ENCODE data around the gene HECW1.
"Not testable (repeated sequence)": the region's sequence is repeated elsewhere in the genome, so short reads cannot be mapped to it uniquely, and the experiment has no call there.

HECW1 gene

DNA sequence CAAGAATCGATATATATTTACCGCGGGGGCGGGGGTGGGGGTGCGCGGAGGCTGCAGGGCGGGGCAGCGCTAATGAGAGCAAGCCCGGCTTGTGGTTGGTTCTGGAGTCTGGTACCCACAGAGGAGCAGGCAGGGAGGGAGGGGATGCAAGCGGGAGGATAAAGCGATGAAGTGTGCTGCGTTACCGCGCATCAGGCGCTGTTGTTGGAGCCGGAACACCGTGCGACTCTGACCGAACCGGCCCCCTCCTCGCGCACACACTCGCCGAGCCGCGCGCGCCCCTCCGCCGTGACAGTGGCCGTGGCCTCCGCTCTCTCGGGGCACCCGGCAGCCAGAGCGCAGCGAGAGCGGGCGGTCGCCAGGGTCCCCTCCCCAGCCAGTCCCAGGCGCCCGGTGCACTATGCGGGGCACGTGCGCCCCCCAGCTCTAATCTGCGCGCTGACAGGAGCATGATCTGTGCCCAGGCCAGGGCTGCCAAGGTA is at the start of gene HECW1:
HECW1 (plus strand) TSS at position 189 of the 482 bp plus-strand sequence. CDS start 131,259 bp downstream, outside the sequence.
- DNase-seq, result no peak

DNA sequence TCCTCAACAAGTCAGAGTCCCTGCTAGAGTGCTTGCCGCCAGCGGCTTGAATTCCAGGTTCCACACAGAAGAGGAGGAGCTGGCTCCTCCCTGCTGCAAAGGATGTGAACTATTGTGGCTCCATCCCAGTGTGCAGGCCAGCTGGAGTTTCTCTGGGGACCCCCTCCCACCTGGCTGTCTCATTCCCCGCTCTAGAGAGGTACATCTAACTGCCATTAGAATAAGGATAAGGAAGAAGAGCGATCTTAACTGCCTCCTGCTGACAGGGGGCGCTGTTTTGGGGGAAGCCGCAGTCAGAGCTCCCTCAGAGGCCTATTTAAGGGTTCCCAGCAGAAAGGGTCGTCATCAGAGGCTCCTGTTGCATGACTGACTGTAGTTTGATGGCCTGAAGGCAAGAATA is 40.8 kb upstream of the HECW1 start:
- no peak for DNase-seq

DNA sequence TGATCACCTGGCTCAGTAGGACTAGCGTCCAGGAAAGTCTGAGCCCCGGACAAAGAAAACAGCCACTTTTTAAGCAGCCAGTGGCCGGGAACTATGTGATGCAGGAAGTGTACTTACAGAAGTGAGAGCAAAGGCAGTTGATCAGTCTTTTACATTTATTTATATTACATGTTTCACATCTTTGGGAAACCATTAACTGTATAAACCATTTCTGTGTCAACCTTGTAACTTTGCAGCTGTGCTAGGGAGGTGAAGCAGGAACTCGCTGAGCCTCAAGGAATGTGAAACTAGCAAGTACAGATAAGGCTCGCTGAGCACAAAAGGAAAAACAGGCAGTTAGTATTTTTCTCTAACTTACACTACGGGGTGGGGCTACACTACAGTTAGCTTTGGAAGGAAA is 39.9 kb upstream of the HECW1 start:
- no peak for DNase-seq

DNA sequence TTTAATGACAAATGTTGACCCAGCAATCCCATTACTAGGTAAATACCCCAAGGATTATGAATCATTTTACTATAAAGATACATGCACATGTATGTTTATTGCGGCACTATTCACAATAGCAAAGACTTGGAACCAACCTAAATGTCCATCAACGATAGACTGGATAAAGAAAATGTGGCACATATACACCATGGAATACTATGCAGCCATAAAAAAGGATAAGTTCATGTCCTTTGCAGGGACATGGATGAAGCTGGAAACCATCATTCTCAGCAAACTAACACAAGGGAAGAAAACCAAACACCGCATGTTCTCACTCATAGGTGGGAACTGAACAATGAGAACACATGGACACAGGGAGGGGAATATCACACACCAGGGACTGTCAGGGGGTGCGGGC is 38.6 kb upstream of the HECW1 start:
- not testable (repeated sequence) for DNase-seq

DNA sequence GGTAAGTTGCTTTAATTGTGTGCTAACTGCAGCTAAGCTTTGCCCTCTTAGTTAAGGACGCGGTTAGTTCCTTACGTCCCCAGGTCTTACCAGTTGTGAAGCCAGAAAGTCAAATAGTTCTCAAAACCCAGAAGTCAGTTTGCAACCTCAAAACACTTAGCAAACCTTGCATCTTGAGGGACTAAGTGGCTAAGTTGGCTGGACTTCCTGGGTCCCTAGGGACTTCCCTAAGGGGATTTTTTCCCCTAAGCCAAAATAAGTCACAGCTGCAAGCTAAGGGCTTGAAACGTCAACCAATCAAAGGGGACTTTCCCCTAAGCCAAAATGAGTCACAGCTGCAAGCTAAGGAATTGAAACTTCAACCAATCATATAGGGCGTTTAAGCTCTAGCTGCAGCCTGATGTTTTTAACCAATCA is 36.2 kb upstream of the HECW1 start:
- DNase-seq, result no peak

DNA sequence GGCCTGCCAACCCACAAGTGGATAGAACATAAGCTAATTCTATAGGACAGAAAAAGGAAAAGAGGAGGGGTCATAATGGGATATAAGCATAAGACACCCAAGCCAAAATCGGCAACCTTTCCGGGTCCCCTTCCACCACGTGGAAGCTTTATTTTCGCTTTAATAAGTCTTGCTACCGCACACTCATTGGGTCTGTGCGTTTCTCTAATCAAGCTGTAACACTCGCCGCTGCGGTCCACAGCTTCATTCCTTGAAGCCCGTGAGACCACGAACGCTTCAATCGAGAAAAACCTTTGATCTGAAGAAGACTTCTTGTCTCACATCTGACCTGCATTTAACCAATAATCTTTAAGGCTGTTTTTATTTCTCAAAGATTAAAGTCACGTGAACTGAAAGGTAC is 35.8 kb upstream of the HECW1 start:
- DNase-seq, result no peak

DNA sequence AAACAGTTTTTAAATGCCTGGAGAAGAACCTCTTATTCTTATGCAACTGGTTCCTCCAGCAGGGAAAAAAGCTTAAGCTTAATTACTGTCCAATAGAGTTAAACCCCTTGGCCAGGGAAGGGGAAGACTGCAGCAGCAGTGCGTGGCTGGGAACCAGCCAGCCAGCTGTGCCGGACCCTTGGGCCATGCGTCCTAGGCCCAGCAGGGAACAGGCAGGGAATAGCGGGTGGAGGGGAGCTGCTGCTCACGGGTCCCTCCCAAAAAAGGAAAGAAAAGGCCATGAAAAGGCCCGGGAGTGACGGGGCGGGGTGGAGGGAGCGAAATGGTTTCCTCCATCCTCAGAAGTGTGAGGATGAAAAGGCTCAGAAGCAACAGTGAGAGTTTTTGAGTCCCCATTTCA is 35.2 kb upstream of the HECW1 start:
- no peak for DNase-seq

DNA sequence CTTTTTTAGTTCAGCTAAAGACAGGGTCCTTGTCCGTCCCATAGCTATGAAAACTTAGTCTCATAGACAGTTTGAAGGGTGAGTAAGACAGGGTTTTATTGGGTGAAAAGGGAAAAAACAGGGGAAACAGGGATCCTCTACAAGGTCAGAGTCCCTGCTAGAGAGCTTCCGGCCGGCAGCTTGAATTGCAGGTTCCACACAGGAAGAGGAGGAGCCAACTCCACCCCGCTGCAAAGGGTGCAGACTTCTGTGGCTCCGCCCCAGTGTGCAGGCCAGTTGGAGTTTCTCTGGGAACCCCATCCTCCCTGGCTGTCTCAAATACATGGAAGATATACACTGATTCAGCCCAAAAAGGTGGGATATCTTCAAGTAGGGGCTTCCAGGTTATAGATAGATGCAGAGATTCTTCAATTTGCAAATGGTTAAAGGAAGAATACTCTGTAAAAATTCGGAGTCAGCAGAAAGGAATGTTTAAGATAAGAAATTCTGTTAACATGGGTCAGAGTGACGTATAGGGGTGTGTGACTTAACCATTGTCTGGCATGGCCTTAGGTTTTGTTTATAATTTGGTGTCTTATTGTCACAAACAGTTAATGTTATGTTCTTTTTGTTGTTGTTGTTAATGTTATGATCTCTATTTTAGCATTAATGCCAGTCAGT is 34.6 kb upstream of the HECW1 start:
- DNase-seq, result no peak

DNA sequence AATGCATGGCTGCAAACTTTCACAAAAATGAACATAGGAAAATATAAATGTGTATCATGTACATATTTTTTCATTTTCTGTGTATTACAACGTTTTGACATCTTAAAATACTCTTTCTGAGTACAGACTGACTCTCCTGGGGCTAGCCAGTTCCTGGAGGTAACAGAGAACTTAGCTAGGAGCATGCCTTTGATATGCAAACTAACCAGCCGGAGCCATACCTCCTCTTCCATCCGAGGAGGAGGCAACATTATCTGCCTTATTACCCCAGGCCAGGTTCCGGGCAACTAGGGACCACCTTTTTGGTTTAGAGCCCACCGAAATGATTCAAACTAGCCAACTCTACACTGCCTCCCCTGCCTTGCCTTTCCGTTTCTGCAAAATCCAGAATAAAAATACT is 33.7 kb upstream of the HECW1 start:
- no peak for DNase-seq

DNA sequence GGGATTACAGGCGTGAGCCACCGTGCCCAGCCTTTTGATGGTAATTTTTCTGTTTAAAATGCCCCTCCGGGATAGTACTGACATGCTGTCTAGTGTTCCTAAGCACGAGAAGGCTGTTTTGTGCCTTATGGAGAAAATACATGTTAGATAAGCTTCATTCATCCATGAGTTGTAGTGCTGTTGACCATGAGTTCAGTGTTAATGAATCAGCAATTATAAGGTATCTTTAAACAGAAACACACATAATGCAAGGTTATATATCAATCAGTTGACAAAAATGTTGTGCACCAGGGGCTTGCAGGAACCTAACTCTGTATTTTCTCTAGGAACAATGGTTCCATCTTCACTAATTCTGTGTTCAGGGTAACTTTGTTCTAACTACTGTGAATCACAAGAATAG is 30.8 kb upstream of the HECW1 start:
- no peak for DNase-seq

DNA sequence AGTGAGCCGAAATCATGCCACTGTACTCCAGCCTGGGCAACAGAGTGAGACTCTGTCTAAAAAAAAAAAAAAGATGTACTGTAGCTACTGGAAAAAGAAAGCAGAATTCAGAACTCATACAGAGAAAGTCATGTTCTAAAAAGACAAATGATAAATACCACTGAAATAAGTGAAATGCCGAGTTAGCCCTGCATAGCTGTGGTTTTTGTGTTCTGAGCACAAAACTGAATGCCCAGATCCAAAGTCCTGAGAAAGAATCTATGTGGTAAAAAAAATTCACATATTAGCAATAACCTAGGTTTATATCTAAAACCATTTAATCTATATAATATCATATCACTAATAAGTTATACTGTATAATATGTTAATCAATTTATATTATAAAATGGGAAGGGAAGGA is 29.3 kb upstream of the HECW1 start:
- no peak for DNase-seq

DNA sequence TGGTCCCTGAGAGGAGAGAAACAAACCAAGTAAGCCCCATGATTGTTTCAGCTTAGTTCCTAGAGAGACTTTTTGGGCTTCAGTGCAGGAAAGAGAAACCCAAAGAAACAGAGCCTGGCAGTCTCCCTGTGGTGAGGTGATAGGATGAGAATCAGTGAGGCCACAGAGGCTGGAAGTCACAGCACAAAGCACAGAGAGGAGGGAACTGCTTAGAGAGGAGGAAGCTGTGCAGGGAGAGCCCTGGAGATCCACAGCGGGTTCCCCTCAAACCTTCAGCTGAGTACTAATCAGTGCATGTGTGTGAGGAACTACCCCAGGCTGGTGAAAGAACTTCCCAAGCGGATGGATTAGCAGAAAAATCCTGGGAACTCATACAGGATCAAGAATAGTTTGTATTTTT is 27.4 kb upstream of the HECW1 start:
- DNase-seq, result no peak

DNA sequence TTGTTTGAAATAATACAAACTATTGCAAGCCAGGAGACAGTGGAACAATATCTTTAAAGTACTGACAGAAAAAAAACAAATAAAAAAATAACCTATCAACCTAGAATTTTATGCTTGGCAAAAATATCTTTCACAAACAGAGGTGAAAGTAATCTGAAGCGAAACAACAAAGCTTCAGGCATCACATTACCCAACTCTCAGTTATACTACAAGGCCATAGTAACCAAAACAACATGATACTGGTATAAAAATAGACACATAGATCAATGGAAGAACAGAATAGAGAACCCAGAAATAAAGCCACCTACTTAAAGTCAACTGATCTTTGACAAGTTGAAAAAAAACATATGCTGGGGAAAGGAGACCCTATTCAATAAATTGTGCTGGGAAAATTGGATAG is 26.5 kb upstream of the HECW1 start:
- no peak for DNase-seq

DNA sequence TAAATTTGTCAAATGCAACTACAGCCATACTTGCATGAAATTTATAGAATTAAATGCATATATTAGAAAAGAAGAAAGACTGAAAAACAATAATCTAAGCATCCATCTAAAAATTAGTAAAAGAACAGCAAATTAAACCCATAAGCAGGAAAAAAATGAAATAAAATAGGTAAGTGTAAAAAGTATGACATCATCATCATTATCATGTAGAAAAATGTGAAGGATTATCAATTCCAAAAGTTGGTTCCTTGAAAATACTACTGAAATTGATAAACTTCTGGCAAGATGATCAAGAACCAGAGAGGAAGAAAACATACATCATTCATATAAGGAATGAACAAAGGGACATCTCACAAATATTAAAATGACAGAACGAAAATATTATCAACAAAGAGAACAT is 19.6 kb upstream of the HECW1 start:
- DNase-seq, result no peak

DNA sequence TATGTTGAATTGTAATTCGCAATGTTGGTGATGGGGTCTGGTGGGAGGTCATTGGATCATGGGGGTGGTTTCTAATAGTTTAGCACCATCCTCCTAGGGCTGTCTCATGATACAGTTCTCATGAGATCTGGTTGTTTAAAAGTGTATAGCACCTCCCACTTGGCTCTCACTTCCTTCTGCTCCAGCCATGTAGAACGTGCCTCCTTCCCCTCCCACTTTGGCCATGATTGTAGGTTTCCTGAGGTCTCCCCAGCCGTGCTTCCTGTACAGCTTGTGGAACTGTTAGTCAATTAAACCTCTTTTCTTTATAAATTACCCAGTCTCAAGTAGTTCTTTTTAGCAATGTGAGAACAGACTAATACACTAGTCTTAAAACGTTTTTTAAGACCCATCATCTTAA is 15.6 kb upstream of the HECW1 start:
- DNase-seq, result no peak

DNA sequence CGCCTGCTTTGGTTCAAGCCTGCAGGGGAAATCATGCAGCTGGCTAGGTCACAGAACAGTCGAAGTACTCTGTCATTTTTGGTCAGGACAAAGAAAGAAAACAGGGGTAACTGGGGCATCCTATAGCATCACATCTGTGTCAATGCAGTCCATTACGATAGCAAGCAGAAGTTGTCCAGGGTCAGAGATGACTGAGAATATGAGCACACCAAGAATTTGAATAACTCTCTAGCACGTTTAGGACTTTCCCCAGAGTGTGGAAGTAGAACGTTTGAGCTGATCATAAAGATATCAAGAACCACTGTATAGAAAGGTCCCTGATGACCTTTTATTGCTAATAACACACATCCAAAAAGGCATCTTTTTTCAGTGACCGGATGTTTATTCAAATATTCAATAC is 12.7 kb upstream of the HECW1 start:
- no peak for DNase-seq

DNA sequence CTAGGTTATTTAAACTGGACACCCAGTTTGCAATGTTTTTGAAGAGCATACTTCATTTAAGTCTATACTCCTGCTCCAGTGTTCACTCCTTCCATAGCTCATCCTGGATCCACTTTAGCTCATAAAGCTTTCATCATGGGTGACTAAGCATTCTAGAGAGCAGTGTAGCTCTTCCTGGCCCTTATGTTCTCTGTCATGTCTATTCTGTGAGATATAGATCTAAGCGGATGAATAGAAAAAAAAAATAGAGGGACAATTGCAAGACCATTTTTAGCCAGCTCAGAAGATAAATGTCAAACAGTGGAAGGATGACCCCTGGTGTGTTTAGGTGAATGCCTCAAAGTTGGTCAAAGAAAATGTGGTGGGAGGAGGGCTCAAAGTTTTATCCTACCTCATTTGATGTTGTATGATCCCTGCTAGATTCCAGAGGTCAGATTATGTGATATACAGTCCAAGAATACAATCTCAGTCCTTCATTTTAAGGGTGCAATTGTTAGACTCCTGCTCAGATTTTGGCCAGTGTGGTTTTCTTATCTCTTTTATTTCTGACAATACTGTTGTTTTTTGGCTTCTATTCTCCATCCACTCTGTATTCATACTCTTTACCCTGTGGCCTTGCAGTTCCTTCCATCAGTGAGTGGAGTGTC is 7.5 kb upstream of the HECW1 start:
- no peak for DNase-seq

DNA sequence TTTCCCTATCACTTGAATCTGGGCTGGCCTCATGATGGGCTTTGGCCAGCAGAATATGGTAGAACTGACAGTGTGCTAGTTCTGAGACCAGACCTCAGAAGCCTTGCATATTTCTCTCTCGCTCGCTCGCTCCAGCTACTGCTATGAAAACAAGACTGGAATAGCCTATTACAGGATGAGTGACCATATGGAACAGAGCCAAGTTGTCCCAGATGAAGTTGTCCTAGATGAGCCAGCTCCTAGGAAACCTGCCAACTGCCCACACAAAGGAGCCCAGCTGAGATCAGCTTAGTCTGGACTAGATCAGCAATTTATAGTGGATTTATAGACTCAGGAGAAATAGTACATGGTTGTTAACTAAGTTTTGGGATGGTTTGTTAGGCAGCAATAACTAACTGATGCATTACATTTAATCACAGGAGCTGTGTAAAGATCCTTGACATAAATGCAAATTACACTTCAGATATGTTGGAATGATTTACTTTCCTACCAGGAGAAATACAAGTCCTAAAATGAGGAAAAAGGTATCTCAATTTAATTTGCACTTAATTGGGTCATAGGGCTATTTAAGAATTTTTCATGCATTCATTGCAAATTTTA is 6.8 kb upstream of the HECW1 start:
- no peak for DNase-seq

DNA sequence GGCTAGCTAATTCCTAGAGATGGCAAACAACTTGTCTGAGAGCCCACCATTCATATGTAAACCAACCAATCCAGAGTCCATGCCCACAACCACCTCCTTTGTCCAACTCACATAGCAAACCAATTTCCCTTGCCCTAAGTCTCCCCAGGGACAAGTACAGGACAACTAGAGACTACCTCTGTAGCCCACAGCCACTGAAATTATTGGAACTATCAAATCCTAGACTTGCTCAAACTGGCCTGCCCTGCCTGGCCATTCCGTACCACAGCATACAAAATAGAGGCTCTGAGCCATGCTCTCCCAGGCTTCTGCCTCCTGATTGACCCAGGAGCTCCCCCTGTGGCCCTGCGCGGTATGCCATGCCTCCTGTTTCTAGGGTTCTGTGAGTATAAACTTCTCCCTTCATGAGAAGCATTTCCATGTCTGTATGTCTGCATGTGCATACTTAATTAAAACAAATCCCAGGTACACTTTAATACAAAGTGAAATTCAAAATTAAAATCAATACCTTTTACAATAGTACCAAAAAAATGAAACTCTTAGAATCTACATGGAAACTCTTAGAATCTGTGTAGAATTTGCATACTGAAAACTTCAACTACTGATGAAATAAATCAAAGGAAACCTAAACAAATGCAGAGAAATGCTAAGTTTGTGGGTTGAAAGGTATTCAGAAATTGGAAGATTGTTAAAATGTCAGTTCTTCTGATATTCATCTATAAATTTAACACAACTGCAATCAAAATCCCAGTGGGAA is 4.0 kb upstream of the HECW1 start:
- DNase-seq, result peak; percentile 19

DNA sequence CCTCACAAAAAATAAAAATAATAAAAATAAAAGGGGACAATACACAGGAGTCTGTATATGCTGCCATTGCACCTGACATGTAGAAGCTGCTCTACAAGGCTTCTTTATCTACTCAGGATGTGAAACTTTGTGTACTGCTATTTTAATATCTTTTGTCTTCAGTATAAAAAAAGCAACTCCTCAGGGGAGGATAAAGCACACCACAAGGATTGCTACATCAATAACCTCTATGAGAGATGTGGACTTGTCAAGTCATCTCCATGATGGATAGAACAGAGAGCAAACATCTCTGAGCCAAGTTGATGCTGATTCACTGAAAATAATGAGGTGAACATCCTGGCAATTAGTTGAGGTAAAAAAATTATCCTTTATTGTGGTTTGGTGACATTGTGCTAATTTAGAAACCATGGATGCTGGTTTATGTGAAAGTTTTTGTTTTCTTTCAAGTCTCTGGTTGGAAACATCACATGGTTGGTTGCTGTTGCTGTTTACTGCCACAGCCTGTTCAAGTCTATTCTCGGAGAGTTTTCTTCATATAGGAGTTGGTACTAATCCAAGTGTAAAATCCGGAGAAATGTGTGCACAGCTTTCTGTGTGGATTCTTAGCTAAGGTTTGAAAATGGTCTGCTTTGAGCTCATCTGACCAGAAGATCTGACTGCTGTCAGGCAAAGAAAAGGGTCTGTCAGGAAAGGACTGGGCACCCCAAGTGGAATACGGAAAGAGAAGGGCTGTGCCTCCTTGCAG is 1.5 kb upstream of the HECW1 start:
- DNase-seq, result no peak

DNA sequence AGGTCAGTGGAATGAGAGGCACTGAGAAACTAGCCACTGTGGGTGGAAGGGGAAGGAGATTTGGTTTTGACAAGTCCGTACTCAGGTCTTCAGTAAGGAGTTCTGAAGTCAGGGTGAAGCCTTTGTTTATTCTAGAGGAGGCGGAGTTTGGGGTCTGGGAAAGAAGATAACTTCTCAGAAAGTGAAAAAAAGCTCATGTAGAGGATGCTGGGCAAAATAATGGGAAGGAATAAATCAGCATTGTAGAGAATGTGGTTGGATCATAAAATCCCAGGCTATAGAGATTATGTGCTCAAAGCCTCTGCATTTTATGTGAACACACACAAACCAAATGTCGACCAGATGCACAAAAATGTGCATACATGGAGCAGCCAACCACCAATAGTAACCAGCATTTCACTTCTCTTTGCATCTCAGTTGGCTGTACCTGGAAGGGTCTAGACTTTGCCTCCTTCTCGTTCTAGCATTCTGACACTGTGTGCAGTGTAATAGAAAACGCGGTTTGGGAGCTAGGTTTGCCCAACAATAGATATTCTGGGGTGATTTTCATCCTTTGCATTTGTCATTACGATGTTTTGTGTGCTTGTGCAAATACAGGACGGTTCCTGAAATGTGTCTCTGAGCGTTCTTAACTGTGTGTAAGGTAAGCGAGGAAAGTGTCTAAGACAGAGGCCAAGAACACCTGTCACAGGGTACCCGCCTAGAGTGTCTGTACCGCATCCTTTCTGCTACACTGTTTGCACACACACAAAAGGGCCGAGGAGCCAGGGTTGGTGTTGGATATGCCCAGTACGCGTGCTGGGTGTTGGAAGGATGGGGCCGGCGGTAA is 603 bp upstream of the HECW1 start:
- DNase-seq, result no peak
